ENCODE results near the gene STK39. TPM values are rescaled to one million over a fixed set of nuclear protein-coding genes. Genes with fewer than 3 reads are reported as not detected.

STK39 gene
- total and polyA plus RNA-seq, 9 of the 15 experiments (the other 6 are each of a cell fraction or from before 2014, with no cell fraction given), result 0.19 to 0.76 (median 0.51) TPM

DNA sequence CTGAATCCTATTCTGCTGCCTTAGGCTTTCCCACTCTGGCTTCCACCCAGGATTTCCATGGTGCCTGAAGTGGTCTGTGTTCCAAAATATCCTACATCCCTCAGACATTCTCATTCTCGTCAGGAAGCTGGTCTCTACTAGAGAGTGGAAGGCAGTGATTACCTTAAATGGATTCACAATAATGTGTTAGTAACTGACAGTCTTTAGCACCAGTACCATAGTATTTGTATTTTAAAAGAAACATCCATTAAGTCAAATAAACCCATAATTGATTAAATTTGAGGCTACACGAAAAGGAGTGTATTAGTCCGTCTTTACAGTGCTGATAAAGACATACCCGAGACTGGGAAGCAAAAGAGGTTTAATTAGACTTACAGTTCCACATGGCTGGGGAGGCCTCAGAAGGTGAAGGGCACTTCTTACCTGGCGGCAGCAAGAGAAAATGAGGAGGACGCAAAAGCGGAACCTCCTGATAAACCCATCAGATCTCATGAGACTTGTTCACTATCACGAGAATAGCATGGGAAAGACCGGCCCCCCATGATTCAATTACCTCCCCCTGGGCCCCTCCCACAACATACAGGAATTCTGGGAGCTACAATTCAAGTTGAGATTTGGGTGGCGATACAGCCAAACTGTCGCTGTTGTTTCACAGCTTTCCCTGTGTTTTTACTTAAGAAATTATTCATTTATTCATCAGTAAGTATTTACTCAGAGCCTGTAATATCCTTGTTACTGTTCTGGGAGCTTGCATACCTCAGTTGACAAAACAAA, 306.5 kb downstream of the STK39 start (continued):
- no peak for TF ChIP-seq RUNX1 (IDR thresholded peaks at IDR 0.05; ENCODE audit: low read depth)
- no peak for TF ChIP-seq NFE2L1 (tag; IDR thresholded peaks at IDR 0.05; ENCODE audit: borderline replicate concordance, low read depth)
- no peak for TF ChIP-seq STAT5B (CRISPR knock-in tag; IDR thresholded peaks at IDR 0.05)
- TF ChIP-seq RFX1 (IDR thresholded peaks at IDR 0.05), result no peak
- TF ChIP-seq PHTF2 (CRISPR knock-in tag; IDR thresholded peaks at IDR 0.05), result no peak
- TF ChIP-seq, protein P1, sequence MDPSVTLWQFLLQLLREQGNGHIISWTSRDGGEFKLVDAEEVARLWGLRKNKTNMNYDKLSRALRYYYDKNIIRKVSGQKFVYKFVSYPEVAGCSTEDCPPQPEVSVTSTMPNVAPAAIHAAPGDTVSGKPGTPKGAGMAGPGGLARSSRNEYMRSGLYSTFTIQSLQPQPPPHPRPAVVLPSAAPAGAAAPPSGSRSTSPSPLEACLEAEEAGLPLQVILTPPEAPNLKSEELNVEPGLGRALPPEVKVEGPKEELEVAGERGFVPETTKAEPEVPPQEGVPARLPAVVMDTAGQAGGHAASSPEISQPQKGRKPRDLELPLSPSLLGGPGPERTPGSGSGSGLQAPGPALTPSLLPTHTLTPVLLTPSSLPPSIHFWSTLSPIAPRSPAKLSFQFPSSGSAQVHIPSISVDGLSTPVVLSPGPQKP (CRISPR knock-in tag; IDR thresholded peaks at IDR 0.05), result no peak
- peak; percentile 48; the same call in 1 of the 2 replicates for TF ChIP-seq KHSRP (IDR thresholded peaks at IDR 0.05)
- TF ChIP-seq, protein P2, sequence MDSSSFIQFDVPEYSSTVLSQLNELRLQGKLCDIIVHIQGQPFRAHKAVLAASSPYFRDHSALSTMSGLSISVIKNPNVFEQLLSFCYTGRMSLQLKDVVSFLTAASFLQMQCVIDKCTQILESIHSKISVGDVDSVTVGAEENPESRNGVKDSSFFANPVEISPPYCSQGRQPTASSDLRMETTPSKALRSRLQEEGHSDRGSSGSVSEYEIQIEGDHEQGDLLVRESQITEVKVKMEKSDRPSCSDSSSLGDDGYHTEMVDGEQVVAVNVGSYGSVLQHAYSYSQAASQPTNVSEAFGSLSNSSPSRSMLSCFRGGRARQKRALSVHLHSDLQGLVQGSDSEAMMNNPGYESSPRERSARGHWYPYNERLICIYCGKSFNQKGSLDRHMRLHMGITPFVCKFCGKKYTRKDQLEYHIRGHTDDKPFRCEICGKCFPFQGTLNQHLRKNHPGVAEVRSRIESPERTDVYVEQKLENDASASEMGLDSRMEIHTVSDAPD (CRISPR knock-in tag; IDR thresholded peaks at IDR 0.05), result no peak
- TF ChIP-seq ETV6 (IDR thresholded peaks at IDR 0.05; ENCODE audit: borderline replicate concordance in 1 of 2, low read depth in 2 of 2, low read length in 1 of 2), result no peak
- no peak for TF ChIP-seq ETV6 (CRISPR knock-in tag; IDR thresholded peaks at IDR 0.05; ENCODE audit: borderline replicate concordance)
- TF ChIP-seq, protein P3, sequence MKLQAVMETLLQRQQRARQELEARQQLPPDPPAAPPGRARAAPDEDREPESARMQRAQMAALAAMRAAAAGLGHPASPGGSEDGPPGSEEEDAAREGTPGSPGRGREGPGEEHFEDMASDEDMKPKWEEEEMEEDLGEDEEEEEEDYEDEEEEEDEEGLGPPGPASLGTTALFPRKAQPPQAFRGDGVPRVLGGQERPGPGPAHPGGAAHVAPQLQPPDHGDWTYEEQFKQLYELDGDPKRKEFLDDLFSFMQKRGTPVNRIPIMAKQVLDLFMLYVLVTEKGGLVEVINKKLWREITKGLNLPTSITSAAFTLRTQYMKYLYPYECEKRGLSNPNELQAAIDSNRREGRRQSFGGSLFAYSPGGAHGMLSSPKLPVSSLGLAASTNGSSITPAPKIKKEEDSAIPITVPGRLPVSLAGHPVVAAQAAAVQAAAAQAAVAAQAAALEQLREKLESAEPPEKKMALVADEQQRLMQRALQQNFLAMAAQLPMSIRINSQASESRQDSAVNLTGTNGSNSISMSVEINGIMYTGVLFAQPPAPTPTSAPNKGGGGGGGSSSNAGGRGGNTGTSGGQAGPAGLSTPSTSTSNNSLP (IDR thresholded peaks at IDR 0.05; ENCODE audit: borderline replicate concordance, low read depth, low read length), result no peak
- no peak for TF ChIP-seq THRAP3 (IDR thresholded peaks at IDR 0.05; ENCODE audit: borderline replicate concordance)
- TF ChIP-seq, protein P4, sequence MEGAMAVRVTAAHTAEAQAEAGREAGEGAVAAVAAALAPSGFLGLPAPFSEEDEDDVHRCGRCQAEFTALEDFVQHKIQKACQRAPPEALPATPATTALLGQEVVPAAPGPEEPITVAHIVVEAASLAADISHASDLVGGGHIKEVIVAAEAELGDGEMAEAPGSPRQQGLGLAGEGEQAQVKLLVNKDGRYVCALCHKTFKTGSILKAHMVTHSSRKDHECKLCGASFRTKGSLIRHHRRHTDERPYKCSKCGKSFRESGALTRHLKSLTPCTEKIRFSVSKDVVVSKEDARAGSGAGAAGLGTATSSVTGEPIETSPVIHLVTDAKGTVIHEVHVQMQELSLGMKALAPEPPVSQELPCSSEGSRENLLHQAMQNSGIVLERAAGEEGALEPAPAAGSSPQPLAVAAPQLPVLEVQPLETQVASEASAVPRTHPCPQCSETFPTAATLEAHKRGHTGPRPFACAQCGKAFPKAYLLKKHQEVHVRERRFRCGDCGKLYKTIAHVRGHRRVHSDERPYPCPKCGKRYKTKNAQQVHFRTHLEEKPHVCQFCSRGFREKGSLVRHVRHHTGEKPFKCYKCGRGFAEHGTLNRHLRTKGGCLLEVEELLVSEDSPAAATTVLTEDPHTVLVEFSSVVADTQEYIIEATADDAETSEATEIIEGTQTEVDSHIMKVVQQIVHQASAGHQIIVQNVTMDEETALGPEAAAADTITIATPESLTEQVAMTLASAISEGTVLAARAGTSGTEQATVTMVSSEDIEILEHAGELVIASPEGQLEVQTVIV (CRISPR knock-in tag; IDR thresholded peaks at IDR 0.05; ENCODE audit: borderline replicate concordance), result no peak
- TF ChIP-seq ZC3H11A (IDR thresholded peaks at IDR 0.05; ENCODE audit: low read depth, low read length), result no peak
- no peak for TF ChIP-seq KDM1A (IDR thresholded peaks at IDR 0.05)
- TF ChIP-seq, protein P5, sequence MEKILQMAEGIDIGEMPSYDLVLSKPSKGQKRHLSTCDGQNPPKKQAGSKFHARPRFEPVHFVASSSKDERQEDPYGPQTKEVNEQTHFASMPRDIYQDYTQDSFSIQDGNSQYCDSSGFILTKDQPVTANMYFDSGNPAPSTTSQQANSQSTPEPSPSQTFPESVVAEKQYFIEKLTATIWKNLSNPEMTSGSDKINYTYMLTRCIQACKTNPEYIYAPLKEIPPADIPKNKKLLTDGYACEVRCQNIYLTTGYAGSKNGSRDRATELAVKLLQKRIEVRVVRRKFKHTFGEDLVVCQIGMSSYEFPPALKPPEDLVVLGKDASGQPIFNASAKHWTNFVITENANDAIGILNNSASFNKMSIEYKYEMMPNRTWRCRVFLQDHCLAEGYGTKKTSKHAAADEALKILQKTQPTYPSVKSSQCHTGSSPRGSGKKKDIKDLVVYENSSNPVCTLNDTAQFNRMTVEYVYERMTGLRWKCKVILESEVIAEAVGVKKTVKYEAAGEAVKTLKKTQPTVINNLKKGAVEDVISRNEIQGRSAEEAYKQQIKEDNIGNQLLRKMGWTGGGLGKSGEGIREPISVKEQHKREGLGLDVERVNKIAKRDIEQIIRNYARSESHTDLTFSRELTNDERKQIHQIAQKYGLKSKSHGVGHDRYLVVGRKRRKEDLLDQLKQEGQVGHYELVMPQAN (IDR thresholded peaks at IDR 0.05; ENCODE audit: borderline replicate concordance), result peak; percentile 85; the same call in 1 of the 2 replicates
- no peak for TF ChIP-seq TFAM (CRISPR knock-in tag; conservative IDR thresholded peaks at IDR 0.05)
- 0 out of 2 replicates have a peak, but pooled peaks have one; percentile 25 for TF ChIP-seq SNIP1 (IDR thresholded peaks at IDR 0.05; ENCODE audit: low read depth)
- peak; percentile 80; the same call in 1 of the 2 replicates for TF ChIP-seq MYBL2 (IDR thresholded peaks at IDR 0.05; ENCODE audit: low read depth)
- TF ChIP-seq MYBL2 (CRISPR knock-in tag; IDR thresholded peaks at IDR 0.05; ENCODE audit: borderline replicate concordance), result no peak

Data from K562 (cell line).